Duodenal mucosa (tissue), 2 donors: ENCODE results near the gene GTF3A.

Source experiments
- H3K27ac ChIP-seq: one replicate; pipeline ENCODE4 v1.7.0; 2013; ENCODE audit warnings: low read depth, low read length
- H3K27me3 ChIP-seq, 2 donors: one replicate each; pipeline ENCODE4 v1.7.0; 2013; ENCODE audit warnings: low read length in 2 of 2, control low read depth in 1 of 2; ENCODE audit not compliant: insufficient read depth in 2 of 2, control insufficient read depth in 1 of 2
- H3K36me3 ChIP-seq, 2 donors: one replicate each; pipeline ENCODE4 v1.7.0; 2013; ENCODE audit warnings: low read length in 2 of 2, control low read depth in 1 of 2; ENCODE audit not compliant: insufficient read depth in 2 of 2, control insufficient read depth in 1 of 2
- H3K4me1 ChIP-seq, 2 donors: one replicate each; pipeline ENCODE4 v1.7.0; 2013; ENCODE audit warnings: low read length in 2 of 2, control low read depth in 1 of 2; ENCODE audit not compliant: insufficient read depth in 2 of 2, control insufficient read depth in 1 of 2
- H3K4me3 ChIP-seq, 2 donors: one replicate each; pipeline ENCODE4 v1.7.0; 2013; ENCODE audit warnings: low read length in 2 of 2, low read depth in 1 of 2
- H3K9ac ChIP-seq, 2 donors: one replicate each; pipeline ENCODE4 v1.7.0; 2013; ENCODE audit warnings: low read length in 2 of 2, low read depth in 1 of 2
- H3K9me3 ChIP-seq, 2 donors: one replicate each; pipeline ENCODE4 v1.7.0; 2013; ENCODE audit warnings: low read length in 2 of 2, control low read depth in 1 of 2; ENCODE audit not compliant: control insufficient read depth in 1 of 2

Gene GTF3A

GRCh38 chr13:27442797-27443196, 18.4 kb downstream of the GTF3A start:
- Histone ChIP-seq H3K36me3 (peaks cover 7 to 24% of the 10 kb centered on the region in 2 donors), H3K4me1 (peaks cover 36% of the 10 kb centered on the region in 2 donors), H3K27me3 (no peaks in the 10 kb centered on the region), H3K4me3 (peak overlapping the region; percentile 9 to 48), H3K27ac (no peak overlapping the region), H3K9ac (no peak overlapping the region), H3K9me3 (no peaks in the 10 kb centered on the region)

- no peaks in the 10 kb centered on the region for H3K9me3 ChIP-seq
- H3K4me3 ChIP-seq: no peak overlapping the region
- H3K36me3 ChIP-seq: no peaks in the 10 kb centered on the region
- no peak overlapping the region for H3K27ac ChIP-seq
- H3K9ac ChIP-seq: no peak overlapping the region
- no peaks in the 10 kb centered on the region for H3K27me3 ChIP-seq
- H3K4me1 ChIP-seq: peaks cover 38 to 40% of the 10 kb centered on the region in 2 donors
These were observed 22.7 kb downstream of the GTF3A start for GRCh38 chr13:27446986-27447583.

- Histone ChIP-seq H3K9ac (no peak overlapping the region), H3K27ac (no peak overlapping the region), H3K4me3 (peak overlapping the region in 1 of 2 donors; percentile 12), H3K9me3 (no peaks in the 10 kb centered on the region), H3K36me3 (no peaks in the 10 kb centered on the region), H3K27me3 (no peaks in the 10 kb centered on the region), H3K4me1 (peaks cover 26 to 28% of the 10 kb centered on the region in 2 donors)
These were observed 23.9 kb downstream of the GTF3A start for GRCh38 chr13:27448308-27448707.

- H3K27me3 ChIP-seq: no peaks in the 10 kb centered on the region
- H3K36me3 ChIP-seq: no peaks in the 10 kb centered on the region
- peaks cover 23 to 27% of the 10 kb centered on the region in 2 donors for H3K4me1 ChIP-seq
- peak overlapping the region; percentile 89 to 94 for H3K4me3 ChIP-seq
- peak overlapping the region; percentile 100 for H3K27ac ChIP-seq
- H3K9ac ChIP-seq: peak overlapping the region; percentile 95 to 98
- no peaks in the 10 kb centered on the region for H3K9me3 ChIP-seq
These were observed 24.7 kb downstream of the GTF3A start for GRCh38 chr13:27449081-27449603.

GRCh38 chr13:27449936-27450828, 25.8 kb downstream of the GTF3A start, which contains the start of gene MTIF3:
Gene MTIF3 (minus strand): TSS chr13:27450564. CDS start chr13:27440448, 10,116 bp downstream.
- peak within 1 kb of the TSS; percentile 89 to 94 for H3K4me3 ChIP-seq
- H3K27ac ChIP-seq: peak within 1 kb of the TSS; percentile 100
- H3K9me3 ChIP-seq: no peaks in the 10 kb centered on the region
- peak within 1 kb of the TSS; percentile 95 to 98 for H3K9ac ChIP-seq
- H3K4me1 ChIP-seq: peaks cover 23 to 29% of the 10 kb centered on the region in 2 donors
- H3K36me3 ChIP-seq: no peaks in the 10 kb centered on the region
- H3K27me3 ChIP-seq: no peaks in the 10 kb centered on the region

- H3K4me1 ChIP-seq: peaks cover 27 to 36% of the 10 kb centered on the region in 2 donors
- peak overlapping the region; percentile 95 to 98 for H3K9ac ChIP-seq
These were observed 26.6 kb downstream of the GTF3A start for GRCh38 chr13:27450921-27451471.

GRCh38 chr13:27455331-27455855, 31.0 kb downstream of the GTF3A start:
- Histone ChIP-seq H3K4me3 (peak overlapping the region; percentile 56 to 61), H3K9me3 (no peaks in the 10 kb centered on the region), H3K4me1 (peaks cover 11 to 15% of the 10 kb centered on the region in 2 donors), H3K36me3 (no peaks in the 10 kb centered on the region), H3K27me3 (no peaks in the 10 kb centered on the region), H3K27ac (no peak overlapping the region), H3K9ac (peak overlapping the region; percentile 50 to 65)

More at GRCh38 chr13:27450921-27451471, 26.6 kb downstream of the GTF3A start:
- Histone ChIP-seq H3K4me3 (peak overlapping the region; percentile 89 to 94), H3K27me3 (no peaks in the 10 kb centered on the region), H3K27ac (peak overlapping the region; percentile 100), H3K9me3 (no peaks in the 10 kb centered on the region), H3K36me3 (no peaks in the 10 kb centered on the region)

GRCh38 chr13:27461940-27462584, 37.6 kb downstream of the GTF3A start:
- Histone ChIP-seq H3K36me3 (no peaks in the 10 kb centered on the region), H3K9me3 (no peaks in the 10 kb centered on the region), H3K27ac (no peak overlapping the region), H3K27me3 (no peaks in the 10 kb centered on the region), H3K4me3 (no peak overlapping the region), H3K4me1 (no peaks in the 10 kb centered on the region), H3K9ac (no peak overlapping the region)

GRCh38 chr13:27463500-27463899, 39.1 kb downstream of the GTF3A start:
- Histone ChIP-seq H3K4me1 (no peaks in the 10 kb centered on the region), H3K27ac (no peak overlapping the region), H3K27me3 (no peaks in the 10 kb centered on the region), H3K9ac (no peak overlapping the region), H3K9me3 (no peaks in the 10 kb centered on the region), H3K4me3 (no peak overlapping the region), H3K36me3 (no peaks in the 10 kb centered on the region)
